SU-DHL-6 (cell line): ENCODE measurements around the gene GNAI2.

Source experiments
- CTCF ChIP-seq: fragments of 200-600 bp; sonication (generic); IDR thresholded peaks from one replicate; pipeline ENCODE4 v1.5.1; 2017; ENCODE audit warnings: antibody characterized with exemption, mild to moderate bottlenecking, low read length, moderate library complexity; ENCODE audit not compliant: insufficient read depth, poor library complexity, severe bottlenecking
- EZH2phosphoT487 ChIP-seq: fragments of 200-600 bp; sonication (generic), shearing (Covaris generic); conservative IDR thresholded peaks from 2 replicates; pipeline ENCODE4 v1.6.1; 2018; ENCODE audit warnings: mild to moderate bottlenecking, antibody characterized with exemption, low read length, moderate library complexity, mixed read lengths

- TF ChIP-seq CTCF, result no peak
- no peak for TF ChIP-seq EZH2phosphoT487
Observed at GRCh38 chr3:50299638-50299928, 63.6 kb downstream of the GNAI2 start.
